ENCODE measurements around the gene CLCA1. TPM values are rescaled to one million over a fixed set of nuclear protein-coding genes. Genes with fewer than 3 reads are reported as not detected.

Gene CLCA1
- total RNA-seq, 1 experiment from 2014 or later: not detected

DNA sequence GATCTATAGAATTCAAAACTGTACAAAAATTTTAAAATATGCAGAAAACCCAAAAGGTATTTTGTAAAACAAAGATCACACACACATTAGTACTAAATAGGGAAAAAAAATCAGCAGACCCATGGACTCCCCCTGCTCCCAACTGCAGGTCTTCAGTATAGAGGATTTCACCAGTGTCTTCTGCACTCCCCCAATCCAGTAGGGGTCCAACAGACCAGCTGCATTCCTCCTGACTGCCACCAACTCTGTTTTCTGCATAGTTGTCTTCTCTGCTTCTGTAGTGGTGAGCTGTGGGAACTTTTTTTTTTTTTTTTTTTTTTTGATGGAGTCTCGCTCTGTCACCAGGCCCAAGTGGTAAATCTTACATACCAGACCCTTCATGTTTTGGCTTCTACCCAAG is 22.8 kb upstream of the CLCA1 start:
- TF ChIP-seq, protein P1, sequence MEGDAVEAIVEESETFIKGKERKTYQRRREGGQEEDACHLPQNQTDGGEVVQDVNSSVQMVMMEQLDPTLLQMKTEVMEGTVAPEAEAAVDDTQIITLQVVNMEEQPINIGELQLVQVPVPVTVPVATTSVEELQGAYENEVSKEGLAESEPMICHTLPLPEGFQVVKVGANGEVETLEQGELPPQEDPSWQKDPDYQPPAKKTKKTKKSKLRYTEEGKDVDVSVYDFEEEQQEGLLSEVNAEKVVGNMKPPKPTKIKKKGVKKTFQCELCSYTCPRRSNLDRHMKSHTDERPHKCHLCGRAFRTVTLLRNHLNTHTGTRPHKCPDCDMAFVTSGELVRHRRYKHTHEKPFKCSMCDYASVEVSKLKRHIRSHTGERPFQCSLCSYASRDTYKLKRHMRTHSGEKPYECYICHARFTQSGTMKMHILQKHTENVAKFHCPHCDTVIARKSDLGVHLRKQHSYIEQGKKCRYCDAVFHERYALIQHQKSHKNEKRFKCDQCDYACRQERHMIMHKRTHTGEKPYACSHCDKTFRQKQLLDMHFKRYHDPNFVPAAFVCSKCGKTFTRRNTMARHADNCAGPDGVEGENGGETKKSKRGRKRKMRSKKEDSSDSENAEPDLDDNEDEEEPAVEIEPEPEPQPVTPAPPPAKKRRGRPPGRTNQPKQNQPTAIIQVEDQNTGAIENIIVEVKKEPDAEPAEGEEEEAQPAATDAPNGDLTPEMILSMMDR (conservative IDR thresholded peaks at IDR 0.05): no peak
- H3K27me3 ChIP-seq (ENCODE audit: insufficient read depth, low read length): no peaks in the 10 kb centered on the region
- H3K4me2 ChIP-seq (ENCODE audit: insufficient read depth, insufficient read length, low read length): no peak overlapping the region
- H2BK5ac ChIP-seq (ENCODE audit: insufficient read length, low read length): no peak overlapping the region
- no peak for DNase-seq
- H3K4ac ChIP-seq (ENCODE audit: low read depth, low read length): no peak overlapping the region
- no peak overlapping the region for H2AK5ac ChIP-seq (ENCODE audit: insufficient read length, low read length)
- no peaks in the 10 kb centered on the region for H3K27me3 Mint-ChIP-seq (ENCODE audit: low read depth)
- no peak overlapping the region for H3K27ac Mint-ChIP-seq
- H2BK20ac ChIP-seq (ENCODE audit: low read depth, low read length, poor library complexity, severe bottlenecking): no peak overlapping the region
- no peak overlapping the region for H4K8ac ChIP-seq (replicated peaks; ENCODE audit: insufficient read length, low read depth, low read length)
- H3K36me3 Mint-ChIP-seq (ENCODE audit: insufficient read depth in 1 of 3, low read depth in 3 of 3): no peaks in the 10 kb centered on the region
- no peak overlapping the region for H4K91ac ChIP-seq (ENCODE audit: insufficient read length, low read depth, low read length)
- H3K79me1 ChIP-seq (ENCODE audit: insufficient read depth, low read depth, low read length, poor library complexity, severe bottlenecking): no peaks in the 10 kb centered on the region
- H3K4me1 ChIP-seq (ENCODE audit: insufficient read depth, low read length): no peaks in the 10 kb centered on the region
- no peak overlapping the region for H3K4me3 Mint-ChIP-seq
- no peak overlapping the region for H3K14ac ChIP-seq (ENCODE audit: insufficient read depth, low read length)
- no peaks in the 10 kb centered on the region for H3K23me2 ChIP-seq (ENCODE audit: insufficient read length, low read depth, low read length, poor library complexity, severe bottlenecking)
- no peak overlapping the region for H3K56ac ChIP-seq (ENCODE audit: insufficient read length, low read depth, low read length)
- H3K27ac ChIP-seq (ENCODE audit: insufficient read length, low read depth, low read length): no peak overlapping the region
- H2BK120ac ChIP-seq (ENCODE audit: low read depth, low read length, poor library complexity, severe bottlenecking): no peak overlapping the region
- no peak overlapping the region for H2BK15ac ChIP-seq (ENCODE audit: low read depth, low read length)
- H3K23ac ChIP-seq (ENCODE audit: insufficient read length, low read depth, low read length): no peak overlapping the region
- no peaks in the 10 kb centered on the region for H3K79me2 ChIP-seq (ENCODE audit: insufficient read depth, low read length)
- peaks cover 2 to 3% of the 10 kb centered on the region in 2 experiments; a peak in 1 of 4 replicates for H3K4me1 Mint-ChIP-seq
- no peak overlapping the region for H2BK12ac ChIP-seq (ENCODE audit: insufficient read length, low read depth, low read length)
- no peaks in the 10 kb centered on the region for H3K9me3 ChIP-seq (ENCODE audit: control insufficient read depth, low read depth, low read length)
- no peak overlapping the region for H2AFZ ChIP-seq (ENCODE audit: low read length)
- H4K20me1 ChIP-seq (ENCODE audit: control insufficient read depth, insufficient read depth, insufficient read length): no peaks in the 10 kb centered on the region
- no peak overlapping the region for H3K9ac ChIP-seq (ENCODE audit: extremely low read depth, insufficient read length, low read length)
- no CpG with 5 or more reads among the region's 1 CpG for WGBS (ENCODE audit: extremely low coverage, insufficient read length, low lambda C conversion rate)
- H3K18ac ChIP-seq (ENCODE audit: insufficient read length, low read depth, low read length): no peak overlapping the region
- H3T11ph ChIP-seq (ENCODE audit: low read length): no peak overlapping the region
- no peaks in the 10 kb centered on the region for H3K9me3 Mint-ChIP-seq
- H4K5ac ChIP-seq (ENCODE audit: insufficient read length, low read depth, low read length): no peak overlapping the region

Measured in H9 (cell line).